IMR-90 (cell line): ENCODE data around the gene FLT4. TPM values are rescaled to one million over a fixed set of nuclear protein-coding genes. Genes with fewer than 3 reads are reported as not detected.

Experiments used
- ATAC-seq: fragments of 200-7000 bp; cut with Tn5 transposase; 2 replicates; pipeline ENCODE4 v1.9.1; 2020; ENCODE audit warnings: low read depth, mild to moderate bottlenecking, moderate library complexity
- BruUV-seq: library from RNA; stranded (reverse); fragments of 400-500 nt; replicated peaks from 2 replicates; lab custom pipeline; 2021; lab: Mats Ljungman, UMichigan
- CTCF ChIA-PET: fragments of 300-600 bp; formaldehyde crosslinking; extraction: SDS; loops from one replicate; lab custom pipeline; 2021; ENCODE audit warnings: antibody characterized with exemption; lab: Yijun Ruan, JAX
- POLR2A ChIA-PET: fragments of 300-600 bp; sonication (Branson Sonifier 250); formaldehyde crosslinking; loops from one replicate; lab custom pipeline; 2022; ENCODE audit warnings: antibody characterized with exemption; ENCODE audit not compliant: unreplicated experiment; lab: Charles Lee
- DNase-seq: peaks from one replicate; pipeline ENCODE4 v3.0.0; 2013
- H2AFZ ChIP-seq: replicated peaks from 2 replicates; pipeline ENCODE3; 2013; ENCODE audit warnings: low read length, mild to moderate bottlenecking; ENCODE audit not compliant: poor library complexity
- H2AK5ac ChIP-seq: 2 replicates; pipeline ENCODE4 v1.6.1; 2013; ENCODE audit warnings: low read depth, low read length, inconsistent platforms
- H2AK9ac ChIP-seq: replicated peaks from 2 replicates; pipeline ENCODE3; 2013; ENCODE audit warnings: mild to moderate bottlenecking, low read depth, low read length, moderate library complexity; ENCODE audit not compliant: poor library complexity
- H2BK120ac ChIP-seq: 2 replicates; pipeline ENCODE4 v1.6.1; 2013; ENCODE audit warnings: low read depth, low read length, inconsistent platforms
- H2BK15ac ChIP-seq: 3 replicates; pipeline ENCODE4 v1.6.1; 2013; ENCODE audit warnings: low read depth, low read length, inconsistent platforms
- H2BK20ac ChIP-seq: 2 replicates; pipeline ENCODE4 v1.6.1; 2013; ENCODE audit warnings: low read depth, mild to moderate bottlenecking, inconsistent platforms, low read length, moderate library complexity
- H2BK5ac ChIP-seq: 2 replicates; pipeline ENCODE4 v1.6.1; 2013; ENCODE audit warnings: mild to moderate bottlenecking, low read depth, low read length, inconsistent platforms; ENCODE audit not compliant: poor library complexity, severe bottlenecking
- H3K14ac ChIP-seq: replicated peaks from 2 replicates; pipeline ENCODE4 v1.6.1; 2013; ENCODE audit warnings: low read depth, low read length, inconsistent platforms
- H3K18ac ChIP-seq: 2 replicates; pipeline ENCODE4 v1.6.1; 2013; ENCODE audit warnings: low read depth, low read length, control low read depth
- H3K23ac ChIP-seq: 2 replicates; pipeline ENCODE4 v1.6.1; 2013; ENCODE audit warnings: low read depth, low read length, inconsistent platforms
- H3K27ac ChIP-seq: 2 replicates; pipeline ENCODE4 v1.5.1; 2013; ENCODE audit warnings: mild to moderate bottlenecking, control low read depth, low read length; ENCODE audit not compliant: insufficient read depth
- H3K27me3 ChIP-seq: 2 replicates; pipeline ENCODE4 v1.6.1; 2013; ENCODE audit warnings: low read length; ENCODE audit not compliant: control insufficient read depth, insufficient read depth
- H3K36me3 ChIP-seq: 2 replicates; pipeline ENCODE4 v1.6.1; 2013; ENCODE audit warnings: low read length, mixed read lengths; ENCODE audit not compliant: control insufficient read depth, insufficient read depth
- H3K4ac ChIP-seq: 2 replicates; pipeline ENCODE4 v1.6.1; 2013; ENCODE audit warnings: low read depth, low read length, inconsistent platforms
- H3K4me1 ChIP-seq: 2 replicates; pipeline ENCODE4 v1.6.1; 2013; ENCODE audit warnings: low read length, mixed read lengths; ENCODE audit not compliant: control insufficient read depth, insufficient read depth
- H3K4me2 ChIP-seq: 2 replicates; pipeline ENCODE4 v1.6.1; 2013; ENCODE audit warnings: low read depth, mild to moderate bottlenecking, control low read depth, low read length, moderate library complexity
- H3K4me3 ChIP-seq: 2 replicates; pipeline ENCODE4 v1.5.1; 2013; ENCODE audit warnings: low read depth, mild to moderate bottlenecking, control low read depth, low read length, moderate library complexity; ENCODE audit not compliant: insufficient read depth
- H3K56ac ChIP-seq: 2 replicates; pipeline ENCODE4 v1.6.1; 2013; ENCODE audit warnings: low read length, inconsistent platforms; ENCODE audit not compliant: insufficient read depth; ENCODE audit errors: extremely low read depth
- H3K79me1 ChIP-seq, 2 experiments: 2 replicates each; pipeline ENCODE4 v1.6.1; 2013; ENCODE audit warnings: low read length in 2 of 2, inconsistent platforms in 1 of 2, low read depth in 1 of 2
- H3K9ac ChIP-seq: 2 replicates; pipeline ENCODE4 v1.6.1; 2013; ENCODE audit warnings: low read depth, low read length, control low read depth
- H3K9me1 ChIP-seq: 2 replicates; pipeline ENCODE4 v1.6.1; 2013; ENCODE audit warnings: low read length, inconsistent platforms; ENCODE audit not compliant: insufficient read depth
- H3K9me3 ChIP-seq: 2 replicates; pipeline ENCODE4 v1.6.1; 2013; ENCODE audit warnings: low read length; ENCODE audit not compliant: control insufficient read depth, insufficient read depth
- H4K20me1 ChIP-seq: 2 replicates; pipeline ENCODE4 v1.6.1; 2013; ENCODE audit warnings: low read length, inconsistent platforms; ENCODE audit not compliant: insufficient read depth
- H4K5ac ChIP-seq: 2 replicates; pipeline ENCODE4 v1.6.1; 2013; ENCODE audit warnings: mild to moderate bottlenecking, low read depth, low read length, control low read depth
- H4K8ac ChIP-seq, 2 experiments: 2 replicates each; pipeline ENCODE4 v1.6.1; 2013; ENCODE audit warnings: low read depth in 2 of 2, low read length in 2 of 2, control low read depth in 1 of 2, inconsistent platforms in 1 of 2
- H4K91ac ChIP-seq: 2 replicates; pipeline ENCODE4 v1.6.1; 2013; ENCODE audit warnings: low read depth, low read length, inconsistent platforms; ENCODE audit not compliant: insufficient read depth
- BHLHE40 ChIP-seq: fragments of 150-350 bp; IDR thresholded peaks from 2 replicates; pipeline ENCODE4 v1.6.1; 2016; ENCODE audit warnings: mild to moderate bottlenecking, low read depth, low read length
- CEBPB ChIP-seq: IDR thresholded peaks from 2 replicates; pipeline ENCODE4 v1.6.1; 2012; ENCODE audit warnings: low read depth, low read length, improper control_type of control experiment
- CHD1 ChIP-seq: IDR thresholded peaks from 2 replicates; pipeline ENCODE4 v1.6.1; 2012; ENCODE audit warnings: low read depth, low read length, improper control_type of control experiment
- CTCF ChIP-seq: conservative IDR thresholded peaks from 2 replicates; pipeline ENCODE4 v1.5.1; 2012; ENCODE audit warnings: mild to moderate bottlenecking, low read depth, low read length, improper control_type of control experiment
- ELK1 ChIP-seq: fragments of 150-350 bp; IDR thresholded peaks from 2 replicates; pipeline ENCODE4 v1.6.1; 2016; ENCODE audit warnings: low read depth, mild to moderate bottlenecking, low read length, moderate library complexity, borderline replicate concordance
- FOS ChIP-seq: fragments of 150-350 bp; IDR thresholded peaks from 2 replicates; pipeline ENCODE4 v1.6.1; 2016; ENCODE audit warnings: low read depth, low read length
- MAFK ChIP-seq: IDR thresholded peaks from 2 replicates; pipeline ENCODE4 v1.6.1; 2012; ENCODE audit warnings: low read depth, low read length, improper control_type of control experiment
- MXI1 ChIP-seq: IDR thresholded peaks from 2 replicates; pipeline ENCODE4 v1.6.1; 2012; ENCODE audit warnings: low read depth, mild to moderate bottlenecking, low read length, moderate library complexity, borderline replicate concordance
- NFE2L2 ChIP-seq: fragments of 150-350 bp; IDR thresholded peaks from 2 replicates; pipeline ENCODE4 v1.6.1; 2016; ENCODE audit warnings: low read depth, mild to moderate bottlenecking, low read length
- POLR2A ChIP-seq: IDR thresholded peaks from 2 replicates; pipeline ENCODE4 v1.6.1; 2012; ENCODE audit warnings: mild to moderate bottlenecking, low read depth, low read length
- RCOR1 ChIP-seq: IDR thresholded peaks from 2 replicates; pipeline ENCODE4 v1.6.1; 2012; ENCODE audit warnings: mild to moderate bottlenecking, low read length, improper control_type of control experiment; ENCODE audit not compliant: insufficient replicate concordance
- SMC3 ChIP-seq: fragments of 150-350 bp; IDR thresholded peaks from 2 replicates; pipeline ENCODE4 v1.6.1; 2016; ENCODE audit warnings: low read depth, mild to moderate bottlenecking, antibody characterized with exemption, low read length, moderate library complexity
- USF2 ChIP-seq: fragments of 150-350 bp; IDR thresholded peaks from 2 replicates; pipeline ENCODE4 v1.6.1; 2017; ENCODE audit warnings: mild to moderate bottlenecking, antibody characterized with exemption, low read length, low read depth
- WGBS, 2 experiments: methylation state at CpG; one replicate each; pipeline versions ENCODE4 v1.1.5 to v1.1.7; 2013; ENCODE audit warnings: missing lambda C conversion rate in 2 of 2; ENCODE audit not compliant: insufficient read length in 1 of 2; ENCODE audit errors: extremely low coverage in 2 of 2; 5-methylcytosine and 5-hydroxymethylcytosine counted together
- dilution Hi-C: fragments of 300-500 bp; cut with HindIII; formaldehyde crosslinking; loops from one replicate; pipeline ENCODE4 v1.14.3; 2018; ENCODE audit warnings: low sequenced_read_pairs; ENCODE audit not compliant: unreplicated experiment
- in situ Hi-C: fragments of 300-500 bp; cut with MboI; formaldehyde crosslinking; loops from 3 replicates; pipeline ENCODE4 v1.14.3; 2019; ENCODE audit warnings: low sequenced_read_pairs, inconsistent platforms, mixed read lengths
- intact Hi-C: fragments of 100-400 bp; cut with micrococcal nuclease; formaldehyde crosslinking; loops from 2 replicates; pipeline ENCODE4 v1.10.0; 2022
- polyA plus RNA-seq, 3 experiments: library from polyadenylated mRNA; depleted of rRNA; stranded (reverse); fragments of >200 nt; gene quantifications; 2 replicates each; pipeline ENCODE4 v1.2.3, GENCODE V29; 2012; ENCODE audit warnings: low replicate concordance in 1 of 3
- total RNA-seq: library from RNA; depleted of rRNA; stranded (reverse); fragments of >200 nt; gene quantifications from 2 replicates; pipeline ENCODE4 v1.2.3, GENCODE V29; 2012

FLT4 gene
- total and polyA plus RNA-seq, 2 of the 4 experiments (the other 2 are of a cell fraction) = under 0.01 to 0.07 TPM

GRCh38 chr5:180594311-180595045 is 54.9 kb downstream of the FLT4 start:
- intact Hi-C loops = no loop called here
- no peak overlapping the region for H3K4me3 ChIP-seq
- H4K8ac ChIP-seq = no peak overlapping the region
- no peak overlapping the region for H2BK15ac ChIP-seq
- H3K4me1 ChIP-seq = no peaks in the 10 kb centered on the region; the same call in 1 of the 2 replicates
- H2BK20ac ChIP-seq = no peak overlapping the region
- H2BK5ac ChIP-seq = peak overlapping the region; percentile 64
- no peak overlapping the region for H3K14ac ChIP-seq
- no peak overlapping the region for H3K18ac ChIP-seq
- no peak overlapping the region for H3K4ac ChIP-seq
- H3K27me3 ChIP-seq = peaks cover 28% of the 10 kb centered on the region
- ChIA-PET CTCF (no interaction called here), POLR2A (no interaction called here)
- no peak overlapping the region for H2AFZ ChIP-seq
- H3K79me1 ChIP-seq = no peaks in the 10 kb centered on the region
- ATAC-seq = no peak
- no peaks in the 10 kb centered on the region for H3K9me3 ChIP-seq
- H3K9me1 ChIP-seq = no peaks in the 10 kb centered on the region
- BruUV-seq = no TSS peak
- no peak overlapping the region for H3K56ac ChIP-seq
- H4K91ac ChIP-seq = no peak overlapping the region
- in situ Hi-C loops = no loop called here
- no peak overlapping the region for H3K27ac ChIP-seq
- H3K36me3 ChIP-seq = no peaks in the 10 kb centered on the region
- H3K23ac ChIP-seq = no peak overlapping the region
- H2BK120ac ChIP-seq = no peak overlapping the region
- H3K9ac ChIP-seq = no peak overlapping the region
- 33% methylated on average over 1 of the region's 17 CpGs; no CpG with 5 or more reads in 1 of the 2 experiments for WGBS, 2 experiments
- dilution Hi-C loops = no loop called here
- no peak overlapping the region for H2AK5ac ChIP-seq
- TF ChIP-seq FOS (no peak), MXI1 (no peak), CTCF (no peak), USF2 (no peak), MAFK (no peak), POLR2A (no peak), NFE2L2 (no peak), CEBPB (no peak), ELK1 (no peak), CHD1 (no peak), RCOR1 (no peak), BHLHE40 (no peak), SMC3 (no peak)
- H4K5ac ChIP-seq = no peak overlapping the region
- DNase-seq = no peak
- H2AK9ac ChIP-seq = no peak overlapping the region
- H3K4me2 ChIP-seq = no peak overlapping the region
- no peaks in the 10 kb centered on the region for H4K20me1 ChIP-seq
